A549 (cell line): Measurements from ENCODE around the gene RAB15.

Source experiments
- BHLHE40 ChIP-seq: IDR thresholded peaks from 2 replicates; pipeline ENCODE4 v1.6.1; 2012; ENCODE audit warnings: low read depth, low read length, inconsistent platforms
- CHD2 ChIP-seq: fragments of 150-350 bp; IDR thresholded peaks from 2 replicates; pipeline ENCODE4 v1.6.1; 2014; ENCODE audit warnings: low read length; ENCODE audit not compliant: partially characterized antibody
- CTCF ChIP-seq: fragments of >200 bp; sonication (Bioruptor Twin); formaldehyde crosslinking; IDR thresholded peaks from 3 replicates; pipeline ENCODE4 v1.5.1; 2016
- EP300 ChIP-seq, 2 experiments: fragments of >200 bp; sonication (Bioruptor Twin); formaldehyde crosslinking; IDR thresholded peaks; 2 replicates in 1 of 2; 3 replicates in 1 of 2; pipeline ENCODE4 v1.6.1; 2016 to 2017
- HMGXB4 ChIP-seq: fragments of 250-450 bp; sonication (Bioruptor Pico); IDR thresholded peaks from 2 replicates; pipeline ENCODE4 v1.5.0; 2021; ENCODE audit warnings: mild to moderate bottlenecking, moderate library complexity, borderline replicate concordance
- JUNB ChIP-seq: fragments of >200 bp; sonication (Bioruptor Twin); formaldehyde crosslinking; IDR thresholded peaks from 2 replicates; pipeline ENCODE4 v1.6.1; 2016
- KDM5A ChIP-seq: fragments of 200-600 bp; sonication (generic); IDR thresholded peaks from 2 replicates; pipeline ENCODE4 v1.6.1; 2016; ENCODE audit warnings: antibody characterized with exemption, mild to moderate bottlenecking
- POLR2A ChIP-seq: IDR thresholded peaks from 2 replicates; pipeline ENCODE4 v1.6.1; 2012; ENCODE audit warnings: mild to moderate bottlenecking, low read length
- RCOR1 ChIP-seq: fragments of 150-350 bp; IDR thresholded peaks from 2 replicates; pipeline ENCODE4 v1.6.1; 2014; ENCODE audit warnings: antibody characterized with exemption, low read length, low read depth
- RNF2 ChIP-seq: fragments of 200-600 bp; sonication (generic); IDR thresholded peaks from 2 replicates; pipeline ENCODE4 v1.6.1; 2016; ENCODE audit warnings: low read depth, mild to moderate bottlenecking, antibody characterized with exemption, moderate library complexity, borderline replicate concordance
- ZFP36 ChIP-seq: fragments of 450-650 bp; IDR thresholded peaks from 2 replicates; pipeline ENCODE4 v1.6.1; 2014; ENCODE audit warnings: borderline replicate concordance; ENCODE audit not compliant: partially characterized antibody

GRCh38 chr14:64932231-64932630 lies 39.9 kb downstream of the RAB15 start:
- TF ChIP-seq CTCF (no peak), POLR2A (no peak), CHD2 (no peak), BHLHE40 (no peak), HMGXB4 (CRISPR knock-in tag) (no peak), RCOR1 (no peak), JUNB (no peak), EP300 (IDR thresholded peaks at IDR 0.05) (no peak), ZFP36 (no peak), KDM5A (no peak), RNF2 (no peak)
